ENCODE results near the gene ATP9B. TPM values are rescaled to one million over a fixed set of nuclear protein-coding genes. Genes with fewer than 3 reads are reported as not detected.

ATP9B gene
- total RNA-seq, 1 donor from 2014 or later, result 12.6 TPM

GRCh38 chr18:79360933-79361332, 291.7 kb downstream of the ATP9B start:
- H3K36me3 ChIP-seq (ENCODE audit: insufficient read depth, low read length), result peaks cover 3% of the 10 kb centered on the region
- H3K9me3 ChIP-seq (ENCODE audit: insufficient read depth, low read depth, low read length), result no peaks in the 10 kb centered on the region
- H2AFZ ChIP-seq (ENCODE audit: low read depth, low read length), result no peak overlapping the region
- Mint-ChIP-seq H3K9me3 (ENCODE audit: unreplicated experiment) (peaks cover 5% of the 10 kb centered on the region), H3K27ac (ENCODE audit: unreplicated experiment) (no peak overlapping the region), H3K4me3 (ENCODE audit: unreplicated experiment) (no peak overlapping the region), H3K4me1 (ENCODE audit: low read depth, unreplicated experiment) (peaks cover 16% of the 10 kb centered on the region), H3K27me3 (ENCODE audit: low read depth, unreplicated experiment) (no peaks in the 10 kb centered on the region), H3K36me3 (ENCODE audit: low read depth, unreplicated experiment) (peaks cover 5% of the 10 kb centered on the region)
- H3K27me3 ChIP-seq (ENCODE audit: insufficient read depth, low read length), result no peaks in the 10 kb centered on the region
- no peaks in the 10 kb centered on the region for H4K20me1 ChIP-seq (ENCODE audit: insufficient read depth, low read length)
- TF ChIP-seq CTCF (IDR thresholded peaks at IDR 0.05; ENCODE audit: insufficient read depth, low read depth, low read length) (no peak), EZH2 (IDR thresholded peaks at IDR 0.05; ENCODE audit: insufficient read depth, low read length) (no peak)
- no peak for FAIRE-seq
- no peak overlapping the region for H3K9ac ChIP-seq (ENCODE audit: low read length)
- H3K4me1 ChIP-seq (ENCODE audit: insufficient read depth, low read length), result peaks cover 19% of the 10 kb centered on the region
- DNase-seq (ENCODE audit: low read depth), result no peak
- no peak overlapping the region for H3K4me3 ChIP-seq (ENCODE audit: insufficient read depth, low read depth, low read length)
- H3K79me2 ChIP-seq (ENCODE audit: insufficient read depth, low read length), result no peaks in the 10 kb centered on the region
- peak overlapping the region; percentile 75 for H3K27ac ChIP-seq (ENCODE audit: low read depth, low read length)
- H3K4me2 ChIP-seq (ENCODE audit: low read length), result peak overlapping the region; percentile 75

- peaks cover 5% of the 10 kb centered on the region for H3K9me3 Mint-ChIP-seq (ENCODE audit: unreplicated experiment)
- no peaks in the 10 kb centered on the region for H4K20me1 ChIP-seq (ENCODE audit: insufficient read depth, low read length)
- H3K27ac Mint-ChIP-seq (ENCODE audit: unreplicated experiment), result peak overlapping the region; percentile 80
- peak overlapping the region; percentile 46 for H2AFZ ChIP-seq (ENCODE audit: low read depth, low read length)
- peak overlapping the region; percentile 63 for H3K9ac ChIP-seq (ENCODE audit: low read length)
- no peaks in the 10 kb centered on the region for H3K9me3 ChIP-seq (ENCODE audit: insufficient read depth, low read depth, low read length)
- peak overlapping the region; percentile 21 for H3K4me3 ChIP-seq (ENCODE audit: insufficient read depth, low read depth, low read length)
- H3K27me3 Mint-ChIP-seq (ENCODE audit: low read depth, unreplicated experiment), result no peaks in the 10 kb centered on the region
- peak overlapping the region; percentile 75 for H3K4me2 ChIP-seq (ENCODE audit: low read length)
- no peak overlapping the region for H3K4me3 Mint-ChIP-seq (ENCODE audit: unreplicated experiment)
- DNase-seq (ENCODE audit: low read depth) (peak; percentile 87), FAIRE-seq (peak; percentile 50)
- TF ChIP-seq EZH2 (IDR thresholded peaks at IDR 0.05; ENCODE audit: insufficient read depth, low read length) (no peak), CTCF (IDR thresholded peaks at IDR 0.05; ENCODE audit: insufficient read depth, low read depth, low read length) (no peak)
- peaks cover 5% of the 10 kb centered on the region for H3K36me3 Mint-ChIP-seq (ENCODE audit: low read depth, unreplicated experiment)
- H3K27me3 ChIP-seq (ENCODE audit: insufficient read depth, low read length), result no peaks in the 10 kb centered on the region
- peaks cover 24% of the 10 kb centered on the region for H3K4me1 Mint-ChIP-seq (ENCODE audit: low read depth, unreplicated experiment)
- H3K27ac ChIP-seq (ENCODE audit: low read depth, low read length), result peak overlapping the region; percentile 75
- peaks cover 24% of the 10 kb centered on the region for H3K4me1 ChIP-seq (ENCODE audit: insufficient read depth, low read length)
- peaks cover 3% of the 10 kb centered on the region for H3K36me3 ChIP-seq (ENCODE audit: insufficient read depth, low read length)
- no peaks in the 10 kb centered on the region for H3K79me2 ChIP-seq (ENCODE audit: insufficient read depth, low read length)
Measured at GRCh38 chr18:79361766-79362522, 292.8 kb downstream of the ATP9B start.

- peak; percentile 73 for DNase-seq (ENCODE audit: low read depth)
- peaks cover 24% of the 10 kb centered on the region for H3K4me1 Mint-ChIP-seq (ENCODE audit: low read depth, unreplicated experiment)
- Histone ChIP-seq H4K20me1 (ENCODE audit: insufficient read depth, low read length) (no peaks in the 10 kb centered on the region), H3K36me3 (ENCODE audit: insufficient read depth, low read length) (no peaks in the 10 kb centered on the region), H3K9me3 (ENCODE audit: insufficient read depth, low read depth, low read length) (no peaks in the 10 kb centered on the region), H3K4me3 (ENCODE audit: insufficient read depth, low read depth, low read length) (no peak overlapping the region), H3K9ac (ENCODE audit: low read length) (no peak overlapping the region), H3K4me1 (ENCODE audit: insufficient read depth, low read length) (peaks cover 24% of the 10 kb centered on the region), H3K27me3 (ENCODE audit: insufficient read depth, low read length) (no peaks in the 10 kb centered on the region), H3K4me2 (ENCODE audit: low read length) (peak overlapping the region; percentile 51), H2AFZ (ENCODE audit: low read depth, low read length) (no peak overlapping the region), H3K79me2 (ENCODE audit: insufficient read depth, low read length) (no peaks in the 10 kb centered on the region), H3K27ac (ENCODE audit: low read depth, low read length) (peak overlapping the region; percentile 41)
- H3K36me3 Mint-ChIP-seq (ENCODE audit: low read depth, unreplicated experiment), result peaks cover 7% of the 10 kb centered on the region
- H3K4me3 Mint-ChIP-seq (ENCODE audit: unreplicated experiment), result no peak overlapping the region
- TF ChIP-seq EZH2 (IDR thresholded peaks at IDR 0.05; ENCODE audit: insufficient read depth, low read length), result no peak
- TF ChIP-seq CTCF (IDR thresholded peaks at IDR 0.05; ENCODE audit: insufficient read depth, low read depth, low read length), result no peak
- FAIRE-seq, result no peak
- H3K9me3 Mint-ChIP-seq (ENCODE audit: unreplicated experiment), result peaks cover 5% of the 10 kb centered on the region
- H3K27ac Mint-ChIP-seq (ENCODE audit: unreplicated experiment), result no peak overlapping the region
- H3K27me3 Mint-ChIP-seq (ENCODE audit: low read depth, unreplicated experiment), result no peaks in the 10 kb centered on the region
Measured at GRCh38 chr18:79365701-79366100, 296.5 kb downstream of the ATP9B start.

Measured in astrocyte (in vitro differentiated cells and primary cell).